Ecto neural progenitor cell (in vitro differentiated cells): ENCODE measurements around the gene GCN1.

Source experiments
- DNase-seq: peaks from one replicate; pipeline ENCODE4 v3.0.0-alpha.2; 2018; ENCODE audit warnings: low spot score

Gene GCN1

GRCh38 chr12:120228291-120229070 lies 34.0 kb upstream of the GCN1 start:
- DNase-seq: peak; percentile 94

- no peak for DNase-seq
Measured at GRCh38 chr12:120228041-120228290, 33.5 kb upstream of the GCN1 start.

GRCh38 chr12:120227233-120228040 lies 32.9 kb upstream of the GCN1 start:
- no peak for DNase-seq

GRCh38 chr12:120225852-120226640 lies 31.5 kb upstream of the GCN1 start:
- DNase-seq: no peak

- DNase-seq: no peak
Measured at GRCh38 chr12:120225200-120225558, 30.7 kb upstream of the GCN1 start.

- no peak for DNase-seq
Measured at GRCh38 chr12:120224304-120225199, 30.0 kb upstream of the GCN1 start.

GRCh38 chr12:120223458-120224303 lies 29.2 kb upstream of the GCN1 start:
- DNase-seq: no peak

- no peak for DNase-seq
Measured at GRCh38 chr12:120222288-120222832, 27.8 kb upstream of the GCN1 start.

- DNase-seq: no peak
Measured at GRCh38 chr12:120221576-120221900, 27.0 kb upstream of the GCN1 start.

- no peak for DNase-seq
Measured at GRCh38 chr12:120220838-120221575, 26.5 kb upstream of the GCN1 start.

GRCh38 chr12:120218680-120219606 lies 24.4 kb upstream of the GCN1 start:
- DNase-seq: no peak

GRCh38 chr12:120216742-120217605 lies 22.5 kb upstream of the GCN1 start:
- DNase-seq: no peak

- no peak for DNase-seq
Measured at GRCh38 chr12:120215766-120216735, 21.5 kb upstream of the GCN1 start.

GRCh38 chr12:120215357-120215735 lies 20.8 kb upstream of the GCN1 start:
- no peak for DNase-seq

- no peak for DNase-seq
Measured at GRCh38 chr12:120214626-120215356, 20.3 kb upstream of the GCN1 start.

GRCh38 chr12:120213758-120214157 lies 19.2 kb upstream of the GCN1 start:
- DNase-seq: no peak
